ENCODE data around the gene MYO3B. TPM values are rescaled to one million over a fixed set of nuclear protein-coding genes. Genes with fewer than 3 reads are reported as not detected.

Gene MYO3B
- total and polyA plus RNA-seq, 2 of the 8 experiments (the other 6 are each of a cell fraction or from before 2014, with no cell fraction given) = 0.17 to 0.19 TPM

GRCh38 chr2:170340693-170341068 lies 162.7 kb downstream of the MYO3B start:
- no peak overlapping the region for H3K9ac ChIP-seq (replicated peaks in 1 of 4; ENCODE audit: extremely low read depth in 1 of 4, low read depth in 3 of 4, low read length in 3 of 4)
- no peak overlapping the region for H2BK120ac ChIP-seq (replicated peaks; ENCODE audit: low read depth, low read length)
- ChIA-PET CTCF (ENCODE audit: partially characterized antibody) (interaction anchor here (1.3 to 4.1 kb wide), 4 partner anchors 15 to 504 kb away, joined by 3 to 16 read pairs (median 6); no protein-coding TSS in a partner anchor), POLR2A (ENCODE audit: partially characterized antibody) (no interaction called here)
- no peak overlapping the region for H2AK5ac ChIP-seq (ENCODE audit: low read depth, low read length)
- FAIRE-seq (peak; percentile 45), DNase-seq (ENCODE audit: low read depth in 1 of 2, low spot score in 2 of 2) (no peak)
- H2BK20ac ChIP-seq (ENCODE audit: low read length) = no peak overlapping the region
- no peak overlapping the region for H3K23ac ChIP-seq (ENCODE audit: insufficient read length)
- no peaks in the 10 kb centered on the region for H3K27me3 ChIP-seq (replicated peaks in 1 of 4; ENCODE audit: control insufficient read depth in 3 of 4, extremely low read depth in 1 of 4, insufficient read depth in 3 of 4, low read length in 3 of 4)
- no peaks in the 10 kb centered on the region for H3K23me2 ChIP-seq (ENCODE audit: low read depth, low read length)
- H2BK12ac ChIP-seq (ENCODE audit: low read depth, low read length) = no peak overlapping the region
- H3K14ac ChIP-seq (ENCODE audit: insufficient read length) = no peak overlapping the region
- 94% methylated on average over 1 of the region's 1 CpG; no CpG with 5 or more reads in 1 of the 2 experiments for WGBS, 2 experiments (ENCODE audit: extremely low coverage in 1 of 2, insufficient coverage in 1 of 2, insufficient read length in 1 of 2, insufficient replicate concordance in 2 of 2, low coverage in 1 of 2, low lambda C conversion rate in 2 of 2, missing lambda C conversion rate in 1 of 2)
- no peaks in the 10 kb centered on the region for H3K79me2 ChIP-seq (ENCODE audit: control insufficient read depth in 1 of 2, insufficient read depth in 2 of 2, low read length in 2 of 2)
- no peak overlapping the region for H4K5ac ChIP-seq (ENCODE audit: insufficient read length, low read depth, low read length)
- no peak overlapping the region for H4K91ac ChIP-seq (replicated peaks; ENCODE audit: insufficient read length, low read length)
- no peak overlapping the region for H3K4me3 ChIP-seq (ENCODE audit: extremely low read depth in 1 of 4, insufficient read depth in 2 of 4, low read depth in 3 of 4, low read length in 4 of 4)
- no peaks in the 10 kb centered on the region for H4K20me1 ChIP-seq (replicated peaks in 1 of 2; ENCODE audit: control insufficient read depth in 1 of 2, insufficient read depth in 2 of 2, low read length in 2 of 2)
- peaks cover 0 to 13% (median 8%) of the 10 kb centered on the region in 4 experiments; a peak in 4 of 7 replicates for H3K4me1 ChIP-seq (replicated peaks in 1 of 4; ENCODE audit: control insufficient read depth in 3 of 4, insufficient read depth in 4 of 4, low read length in 3 of 4)
- H3K27ac ChIP-seq (ENCODE audit: low read depth, low read length) = no peak overlapping the region
- H3K18ac ChIP-seq (ENCODE audit: extremely low read depth, low read length) = no peak overlapping the region
- no peaks in the 10 kb centered on the region for H3K9me3 ChIP-seq (ENCODE audit: insufficient read depth in 2 of 2, low read depth in 1 of 2, low read length in 1 of 2)
- no peaks in the 10 kb centered on the region for H3K79me1 ChIP-seq (ENCODE audit: low read depth, low read length)
- no peaks in the 10 kb centered on the region for H3K36me3 ChIP-seq (ENCODE audit: control insufficient read depth in 2 of 4, insufficient read depth in 4 of 4, low read length in 3 of 4)
- TF ChIP-seq SIRT6 (IDR thresholded peaks at IDR 0.05; ENCODE audit: low read length) = no peak
- no peak for TF ChIP-seq CEBPB (IDR thresholded peaks at IDR 0.05; ENCODE audit: low read depth, low read length)
- TF ChIP-seq TBP (IDR thresholded peaks at IDR 0.05; ENCODE audit: low read depth, low read length) = no peak
- H3K4me2 ChIP-seq (ENCODE audit: insufficient read depth in 1 of 2, low read depth in 2 of 2, low read length in 2 of 2) = peak overlapping the region in 1 of 2 experiments; percentile 45; a peak in 1 of 4 replicates
- no peak overlapping the region for H4K8ac ChIP-seq (ENCODE audit: extremely low read depth, insufficient read depth, low read length)
- no peak overlapping the region for H2AFZ ChIP-seq (ENCODE audit: low read length)
- H2BK15ac ChIP-seq (ENCODE audit: low read length) = no peak overlapping the region
- no peak overlapping the region for H3K56ac ChIP-seq (replicated peaks; ENCODE audit: insufficient read length, low read depth, low read length)
- no peak overlapping the region for H3K4ac ChIP-seq (replicated peaks; ENCODE audit: insufficient read length, low read depth, low read length)
- no peak overlapping the region for H2BK5ac ChIP-seq (ENCODE audit: low read depth, low read length)
